Measurements from ENCODE around the gene PACSIN2.
"Not testable (repeated sequence)": the region's sequence is repeated elsewhere in the genome, so short reads cannot be mapped to it uniquely, and the experiment has no call there.

PACSIN2 gene

DNA sequence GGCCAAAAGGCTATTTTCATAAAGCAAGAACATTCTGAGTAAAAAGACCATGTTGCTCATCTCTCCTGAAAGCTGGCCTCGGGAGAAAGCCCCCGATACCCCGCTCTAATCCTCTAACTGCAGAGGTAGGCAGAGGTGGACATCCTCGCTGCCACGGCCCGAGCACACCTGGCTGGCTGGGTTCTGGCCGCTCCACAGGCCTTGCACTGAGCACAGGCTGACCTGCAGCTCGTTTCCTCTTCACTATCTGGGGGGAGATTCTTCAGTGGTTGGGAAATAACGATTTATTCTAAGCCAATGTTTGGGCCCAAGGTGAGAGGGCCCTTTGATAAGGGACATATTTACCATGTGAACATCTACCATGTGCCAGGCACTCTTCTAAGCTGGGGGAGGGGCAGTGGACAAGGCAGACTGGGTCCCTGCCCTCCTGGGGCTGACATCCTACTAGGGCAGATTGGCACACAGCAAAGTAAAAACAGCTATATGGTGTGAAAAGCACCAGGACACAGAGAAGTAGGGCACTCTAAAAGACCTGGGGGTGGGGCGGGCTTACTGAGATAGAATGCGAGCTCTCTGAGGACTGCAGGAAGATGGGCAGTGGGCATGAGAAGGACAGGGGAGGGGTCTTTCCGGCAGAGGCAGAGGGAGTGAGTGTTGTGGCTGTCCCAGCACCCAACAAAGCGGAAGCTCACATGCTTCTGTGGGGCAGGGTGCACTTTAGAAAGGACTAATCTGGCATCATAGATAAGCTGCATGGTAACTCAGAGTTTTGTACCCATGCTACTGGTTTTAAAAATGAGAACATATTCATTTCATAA, 92.4 kb downstream of the PACSIN2 start:
- no peak for DNase-seq

DNA sequence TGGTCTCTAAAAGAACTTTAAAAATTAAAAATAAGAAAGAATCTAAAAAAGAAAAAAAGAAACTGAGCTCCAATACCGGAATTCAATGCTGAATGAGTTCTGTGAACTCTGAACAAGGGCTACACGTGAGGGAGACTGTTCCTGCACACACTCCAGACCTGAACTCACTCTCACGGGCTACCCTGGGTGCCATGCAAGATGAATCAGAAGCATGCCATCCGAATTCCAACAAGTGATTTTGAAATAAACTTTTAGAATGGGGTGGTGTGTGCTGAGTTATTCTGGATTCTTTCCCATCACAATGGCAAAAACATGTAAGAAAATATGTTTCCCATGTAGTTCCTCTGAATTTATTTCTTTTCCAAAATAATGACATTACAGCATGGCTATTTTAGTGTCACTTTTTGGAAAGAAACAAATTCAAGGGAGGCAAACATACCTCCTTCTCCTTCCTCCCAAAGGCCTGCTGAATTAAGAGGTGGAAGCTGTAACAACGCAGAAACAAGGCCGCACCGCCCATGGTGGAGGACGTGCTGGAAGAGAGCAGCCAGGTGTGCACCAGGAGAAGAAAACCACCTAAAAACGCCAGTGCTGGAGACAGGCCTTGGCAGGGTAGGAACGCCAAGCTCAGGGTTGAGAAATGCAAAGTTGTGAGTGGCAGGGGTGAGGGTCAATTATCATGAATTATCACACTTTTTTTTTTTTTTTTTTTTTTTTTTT, 94.7 kb downstream of the PACSIN2 start:
- DNase-seq = no peak

DNA sequence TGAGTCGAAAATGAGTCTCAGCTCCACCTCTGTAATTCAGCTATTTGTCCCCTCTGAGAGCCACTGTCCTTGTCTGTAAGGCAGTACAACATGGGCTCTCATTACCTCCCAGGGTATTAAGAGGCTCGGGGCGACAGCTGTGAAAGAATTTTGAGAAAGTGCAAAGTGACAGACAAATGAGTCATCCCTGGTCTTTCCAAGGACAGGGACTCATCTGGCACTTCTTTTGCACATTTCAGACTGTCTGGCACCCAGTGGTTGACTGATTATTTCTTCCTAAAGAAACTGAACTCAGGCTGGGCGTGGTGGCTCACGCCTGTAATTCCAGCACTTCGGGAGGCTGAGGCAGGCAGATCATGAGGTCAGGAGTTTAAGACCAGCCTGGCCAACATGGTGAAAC, 95.8 kb downstream of the PACSIN2 start:
- DNase-seq = no peak

DNA sequence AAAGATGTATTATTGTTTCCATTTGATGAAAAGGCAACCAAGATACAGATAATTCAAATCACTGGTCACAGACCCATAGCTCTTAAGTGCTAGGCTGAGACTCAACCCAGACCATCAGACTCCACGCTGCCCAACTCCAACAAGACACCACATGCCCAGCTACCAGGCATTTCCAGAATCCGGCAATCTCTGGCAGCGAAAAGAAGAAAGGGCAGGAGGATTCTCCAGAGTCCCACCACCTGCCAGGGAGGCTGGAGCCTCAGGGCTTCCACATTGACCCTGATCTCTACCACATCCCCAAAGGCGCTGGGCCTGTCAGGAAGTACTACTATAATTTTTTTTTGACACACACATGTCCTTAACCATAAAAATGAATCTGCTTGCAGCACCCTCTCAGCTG, 96.4 kb downstream of the PACSIN2 start:
- DNase-seq = no peak

DNA sequence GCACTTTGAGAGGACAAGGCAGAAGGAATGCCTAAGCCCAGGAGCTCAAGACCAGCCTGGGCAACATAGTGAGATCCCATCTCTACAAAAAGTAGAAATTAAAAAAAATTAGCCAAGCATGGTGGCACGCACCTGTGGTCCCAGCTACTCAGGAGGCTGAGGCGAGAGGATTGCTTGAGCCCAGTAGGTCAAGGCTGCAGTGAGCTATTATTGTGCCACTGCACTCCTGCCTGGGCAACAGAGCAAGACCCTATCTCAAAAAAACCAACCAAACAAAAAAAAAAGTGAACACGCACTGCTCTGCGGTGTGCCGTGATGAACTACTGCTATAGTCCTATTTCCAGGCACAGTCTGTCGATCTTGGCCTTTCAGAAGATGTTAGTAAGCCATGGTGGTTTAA, 97.6 kb downstream of the PACSIN2 start:
- DNase-seq = not testable (repeated sequence)

DNA sequence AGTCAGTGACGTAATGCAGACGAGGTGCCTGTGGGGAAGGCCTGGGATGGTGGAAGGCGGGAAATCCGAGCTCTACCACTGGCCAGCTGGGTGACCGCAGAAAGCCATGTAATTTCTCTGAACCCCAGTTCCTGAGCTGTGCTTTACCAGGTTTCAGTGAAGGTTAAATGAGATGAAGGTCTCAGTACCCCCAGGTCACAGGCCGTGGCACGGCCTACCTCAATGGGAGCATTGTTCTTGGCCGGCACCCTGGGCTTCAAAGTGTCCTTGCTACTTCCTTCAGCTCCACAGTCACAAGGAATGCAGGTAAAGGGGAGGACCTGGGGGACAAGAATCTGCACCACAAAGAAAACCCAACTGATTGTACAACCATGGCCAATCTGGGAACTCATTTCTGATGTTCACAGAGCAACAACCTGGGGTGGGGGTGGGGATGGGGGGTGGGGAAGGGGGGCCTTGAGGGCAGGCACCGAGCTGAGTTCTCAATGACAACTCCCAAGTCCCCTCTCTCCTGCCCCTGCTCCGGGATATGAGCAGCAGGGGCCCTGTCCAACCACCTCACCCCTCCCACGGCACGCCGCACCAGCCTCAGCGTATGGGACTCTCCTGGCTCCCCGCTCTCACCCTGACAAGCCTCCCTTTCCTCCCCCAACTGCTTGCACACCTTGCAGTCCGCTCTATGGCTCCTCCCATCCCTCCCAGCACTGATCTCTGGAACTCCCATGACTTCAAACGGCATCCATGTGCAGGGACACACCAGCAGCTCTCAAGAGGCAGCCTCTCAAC, 98.8 kb downstream of the PACSIN2 start:
- DNase-seq = no peak

DNA sequence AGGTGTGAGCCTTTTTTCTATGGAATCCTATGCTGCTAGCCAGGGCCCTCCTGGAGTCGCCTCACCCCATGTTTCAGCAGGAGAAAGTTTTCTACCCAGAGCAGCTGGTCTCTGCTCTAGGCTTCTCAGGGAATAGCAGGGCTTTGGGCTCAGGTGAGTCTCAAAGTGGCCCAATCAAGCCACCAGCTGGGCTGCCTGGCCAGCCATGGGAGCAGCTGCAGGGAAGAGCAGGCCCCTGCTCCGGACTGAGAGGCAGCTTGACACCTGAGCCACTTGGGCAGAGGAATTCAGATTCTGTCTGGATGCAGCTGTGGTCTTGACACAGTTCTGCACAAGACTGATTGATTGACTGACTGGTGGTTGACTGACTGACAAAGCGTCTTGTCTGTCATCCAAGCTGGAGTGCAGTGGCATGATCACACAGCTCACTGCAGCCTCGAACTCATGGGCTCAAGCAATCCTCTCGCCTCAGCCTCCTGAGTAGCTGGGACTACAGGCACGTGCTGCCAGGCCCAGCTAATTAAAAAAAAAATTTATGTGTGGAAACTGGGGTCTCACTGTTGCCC, 100.4 kb downstream of the PACSIN2 start:
- no peak for DNase-seq

DNA sequence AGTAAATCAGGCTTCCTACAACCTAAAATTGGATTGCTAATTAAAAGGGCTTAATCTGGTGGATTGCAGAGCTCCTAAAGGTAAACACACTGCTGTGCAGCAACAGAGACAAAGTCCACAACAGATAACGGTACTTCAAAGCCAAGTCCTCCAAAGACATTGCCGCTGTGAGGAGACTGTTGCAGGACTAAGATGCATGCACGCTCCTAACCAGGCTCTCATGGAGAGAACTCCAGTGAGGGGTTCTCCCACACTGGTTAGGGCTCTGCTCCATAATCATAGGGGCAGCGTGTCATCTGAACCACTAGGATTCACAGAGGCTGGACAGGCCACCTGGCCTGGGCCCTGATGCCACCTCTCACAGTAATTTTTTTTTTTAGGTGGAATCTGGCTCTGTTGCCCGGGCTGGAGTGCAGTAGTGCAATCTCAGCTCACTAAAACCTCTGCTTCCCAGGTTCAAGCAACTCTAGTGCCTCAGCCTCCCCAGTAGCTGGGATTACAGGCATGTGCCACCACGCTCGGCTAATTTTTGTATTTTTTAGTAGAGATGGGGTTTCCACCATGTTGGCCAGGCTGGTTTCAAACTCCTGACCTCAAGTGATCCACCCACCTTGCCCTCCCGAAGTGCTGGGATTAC, 101.0 kb downstream of the PACSIN2 start:
- DNase-seq = no peak

DNA sequence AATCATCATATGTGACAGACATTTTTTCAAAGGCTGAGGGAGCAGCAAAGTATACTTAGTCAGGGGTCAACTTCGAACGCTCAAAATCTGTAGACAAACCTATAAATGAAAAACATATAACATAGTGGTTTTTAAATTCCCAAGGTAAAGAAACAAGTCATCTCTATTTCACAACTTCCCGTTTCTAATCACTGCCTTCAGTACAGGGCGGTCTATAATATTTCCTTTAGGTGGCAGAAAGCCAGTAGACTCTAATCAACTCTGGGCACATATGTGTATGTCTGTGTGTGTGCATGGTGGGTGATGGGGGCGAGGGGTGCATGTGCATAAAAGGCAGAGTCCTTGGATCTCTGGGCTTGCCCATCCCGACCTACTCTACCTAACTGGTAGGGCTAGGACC, 102.9 kb downstream of the PACSIN2 start:
- DNase-seq = no peak

DNA sequence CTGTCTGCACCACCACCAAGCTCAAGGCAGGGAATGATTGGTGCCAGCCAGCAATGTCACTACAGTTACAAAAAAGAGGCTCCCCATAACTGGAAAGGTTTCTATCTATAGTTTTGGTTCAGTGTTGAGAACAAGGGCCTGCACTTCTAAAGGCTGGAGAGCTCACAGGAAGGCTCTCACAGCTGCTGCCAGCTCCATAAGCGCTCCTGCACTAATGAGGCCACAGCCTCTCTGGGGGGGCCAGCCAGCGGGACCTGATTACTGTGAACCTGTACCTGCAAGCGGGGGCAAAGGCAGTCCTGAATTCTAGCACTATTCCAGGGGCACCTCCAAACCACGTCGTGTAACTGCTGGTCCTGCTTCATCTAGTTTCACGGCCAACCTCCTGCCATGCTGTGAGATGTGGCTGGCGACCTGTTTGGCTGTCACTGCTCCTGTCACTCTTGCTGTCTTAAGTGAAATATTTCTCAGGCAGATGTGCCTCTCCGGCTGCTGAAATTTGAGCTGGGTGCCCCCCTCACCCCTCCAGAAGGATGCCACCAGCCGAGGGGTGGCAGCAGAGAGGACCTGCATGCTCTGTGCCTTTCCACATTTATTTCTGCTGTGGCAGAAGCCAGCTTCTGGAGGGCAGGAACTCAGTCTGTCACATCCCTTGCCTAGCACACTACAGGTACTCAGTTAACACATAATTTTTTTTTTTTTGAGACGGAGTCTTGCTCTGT, 104.6 kb downstream of the PACSIN2 start:
- no peak for DNase-seq

DNA sequence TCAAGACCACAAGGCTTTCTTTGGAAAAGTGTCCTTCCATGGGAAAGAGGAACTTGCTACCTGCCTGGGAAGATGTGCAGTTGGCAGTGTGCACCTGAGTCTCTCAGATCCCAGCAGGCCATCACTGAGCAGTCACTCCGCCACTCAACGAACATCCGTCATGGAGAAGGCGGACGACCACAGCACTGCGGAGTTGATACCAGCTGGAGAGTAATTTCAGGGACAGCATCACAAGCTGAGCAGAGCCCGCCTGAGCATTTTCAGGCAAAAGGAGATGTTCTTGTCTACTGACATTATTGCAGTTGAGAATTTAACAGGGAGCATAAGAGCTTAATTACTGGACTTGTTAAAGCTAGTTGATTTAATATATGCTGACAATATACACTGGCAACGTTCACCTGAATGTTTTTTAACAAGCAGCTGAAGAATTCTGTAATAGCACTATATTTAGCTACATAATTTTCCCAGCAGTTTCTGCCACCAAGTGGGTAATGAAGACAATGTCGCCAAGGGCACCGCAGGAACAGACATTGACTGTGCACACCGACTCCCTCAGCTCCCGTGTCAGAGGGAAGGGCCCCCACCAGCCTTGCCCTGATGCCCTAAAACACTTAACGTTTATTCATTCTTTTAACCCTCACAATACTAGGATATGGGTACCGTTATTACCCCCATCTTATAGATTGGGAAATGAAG, 105.4 kb downstream of the PACSIN2 start:
- DNase-seq = no peak

DNA sequence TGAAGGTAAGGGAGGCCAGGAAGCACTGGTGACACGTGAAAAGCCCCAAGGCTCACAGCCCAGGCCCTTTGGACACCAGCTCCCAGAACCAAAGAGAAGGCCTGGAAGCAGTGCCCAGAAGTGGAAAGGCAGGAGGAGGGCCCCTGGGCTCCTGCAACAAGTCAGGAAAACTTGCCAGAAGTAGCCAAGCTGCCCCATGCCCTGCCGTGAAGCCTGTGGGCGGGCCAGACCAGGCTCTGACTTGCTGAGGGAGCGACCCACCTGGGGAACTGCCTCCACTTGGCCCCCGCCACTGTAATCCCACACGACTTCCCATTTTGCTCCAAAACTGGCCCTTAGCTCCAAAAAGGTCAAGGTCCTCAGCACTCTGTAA, 106.6 kb downstream of the PACSIN2 start:
- DNase-seq = no peak

DNA sequence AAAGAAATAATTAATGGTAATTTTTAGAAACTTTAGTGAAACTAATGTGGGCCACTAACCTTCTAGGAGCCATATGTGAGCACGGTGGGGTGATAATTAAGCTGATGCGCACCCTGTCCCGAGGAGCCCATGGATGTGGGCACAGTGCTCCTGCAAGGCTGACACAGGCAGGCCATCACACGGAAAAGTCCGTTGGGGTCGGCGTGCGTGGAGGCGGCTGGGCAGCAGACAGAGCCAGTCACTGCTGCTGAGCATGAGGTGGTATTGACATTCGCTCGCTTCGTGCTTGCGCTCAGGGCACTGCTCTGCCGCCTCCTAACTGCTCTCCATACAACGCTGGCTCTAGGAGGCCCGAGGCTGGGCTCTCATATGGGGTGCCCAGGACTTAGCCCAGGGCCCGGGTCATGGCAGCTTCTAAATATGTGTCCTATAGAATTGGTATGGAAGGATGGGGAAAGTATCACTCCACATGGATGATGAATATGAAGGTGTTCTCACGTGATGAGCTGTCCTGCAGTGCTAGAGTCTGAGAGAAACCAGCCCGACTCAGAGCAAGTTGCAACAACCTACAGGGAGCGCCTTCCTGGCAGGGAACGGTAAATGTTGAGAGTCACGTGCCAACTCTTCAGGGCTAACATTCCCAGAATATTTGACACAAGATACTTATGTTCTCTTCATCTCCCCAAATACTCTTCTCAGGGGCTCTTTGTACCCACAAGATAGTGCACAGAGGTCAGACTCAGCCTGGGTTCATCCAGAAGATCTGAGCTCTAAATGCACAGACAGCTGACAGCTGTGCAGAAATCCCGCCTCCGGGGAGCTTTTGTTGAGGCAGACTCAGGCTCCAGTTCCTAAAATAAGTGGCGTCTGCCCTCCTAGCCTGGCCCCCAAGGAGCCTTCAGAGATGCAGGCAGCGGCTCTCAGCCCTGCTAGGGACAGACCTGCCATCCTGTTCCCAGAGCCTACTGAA, 107.3 kb downstream of the PACSIN2 start:
- DNase-seq = no peak

DNA sequence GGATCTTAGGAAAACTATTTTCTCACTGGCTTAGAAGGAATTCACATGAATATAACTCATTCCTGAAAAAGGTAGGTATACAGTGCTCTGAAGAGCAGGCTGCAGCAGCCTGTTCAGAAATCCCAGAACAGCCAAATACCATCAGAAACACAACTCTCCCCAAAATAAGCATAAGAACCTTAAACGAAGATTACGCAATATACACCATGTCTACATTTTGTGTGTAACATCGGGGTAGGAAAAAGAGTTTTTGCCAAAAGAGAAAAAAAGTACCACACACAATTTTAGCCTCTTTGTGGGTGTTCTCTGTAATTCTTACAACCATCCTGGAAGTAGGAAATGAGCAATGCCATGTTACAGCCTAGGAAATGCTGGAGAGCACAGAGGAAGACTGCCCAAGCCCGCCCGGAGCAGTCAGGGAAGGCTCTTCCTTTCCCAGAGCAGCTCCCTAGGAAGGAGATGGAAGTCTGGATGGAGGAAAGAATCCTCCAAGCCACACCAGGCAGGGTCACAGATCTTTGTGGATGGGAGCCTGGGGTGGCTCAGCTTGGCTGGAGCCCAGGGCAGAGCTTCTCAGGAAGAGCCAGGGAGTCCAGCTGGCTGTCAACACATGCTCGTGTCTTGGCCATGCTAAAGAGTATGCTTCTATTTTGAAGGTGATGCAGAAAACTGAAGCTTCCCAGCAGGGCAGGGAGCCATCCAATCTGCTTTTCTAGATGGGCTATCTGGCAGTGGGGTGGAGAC, 108.2 kb downstream of the PACSIN2 start:
- no peak for DNase-seq

DNA sequence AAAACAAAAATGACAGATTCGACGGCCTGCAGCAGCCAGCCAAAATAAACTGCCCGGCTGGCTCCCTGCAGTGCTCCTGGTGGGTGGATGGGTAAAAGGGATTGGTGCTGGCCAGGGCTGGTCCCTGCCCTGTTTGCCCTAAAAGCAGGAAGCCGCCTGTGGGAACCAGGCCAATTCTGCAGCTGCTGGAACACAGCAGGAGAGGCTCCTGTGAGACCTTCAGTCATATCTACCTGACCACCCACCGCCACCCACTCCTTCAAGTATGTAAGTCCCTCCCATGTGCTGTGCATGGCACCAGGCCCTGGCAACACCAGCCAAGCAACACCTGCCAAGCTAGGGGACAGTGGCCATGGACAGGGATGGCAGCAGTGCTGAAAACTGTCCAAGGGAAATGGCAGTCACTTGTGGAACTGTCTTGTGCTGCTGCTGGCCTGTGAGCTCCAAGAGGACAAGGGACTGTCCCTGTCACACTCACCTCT, 109.2 kb downstream of the PACSIN2 start:
- no peak for DNase-seq

DNA sequence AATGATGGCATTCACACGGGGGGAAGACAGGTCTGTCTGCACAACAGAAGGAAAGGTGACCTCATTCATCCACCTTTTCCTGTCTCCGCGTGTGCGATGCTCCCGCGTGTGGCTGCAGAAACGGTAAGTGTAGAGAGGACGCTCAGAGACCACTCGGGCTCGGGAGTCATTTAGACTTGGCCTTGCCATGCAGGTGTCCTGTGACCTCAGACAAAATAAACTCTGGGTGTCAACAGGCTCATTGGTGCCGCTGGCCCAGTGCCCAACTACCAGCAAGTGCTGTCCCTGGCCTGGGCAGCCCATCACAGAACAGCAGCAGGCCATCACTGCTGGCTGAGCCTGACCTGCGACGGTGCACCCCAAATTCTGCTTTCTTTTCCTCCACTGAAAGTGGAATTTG, 109.7 kb downstream of the PACSIN2 start:
- DNase-seq = no peak

DNA sequence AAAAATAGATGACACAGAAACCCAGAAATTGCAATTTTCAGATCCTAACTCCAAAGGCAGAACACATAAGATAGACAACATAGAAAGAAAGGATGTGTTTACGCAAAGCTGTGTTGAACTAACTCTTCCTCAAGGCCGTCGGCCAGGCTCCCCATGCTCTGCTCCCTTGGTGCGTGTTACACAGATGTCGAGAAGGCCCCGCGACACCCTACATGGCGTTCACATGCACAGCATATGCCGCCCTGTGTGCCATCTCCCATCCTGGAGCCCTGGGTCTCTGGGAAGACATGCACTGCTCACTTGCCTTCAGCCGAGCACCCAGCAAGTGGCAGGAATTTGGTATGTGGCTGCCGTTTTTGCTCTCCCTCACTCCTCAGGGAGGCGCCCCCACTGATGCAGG, 110.9 kb downstream of the PACSIN2 start:
- no peak for DNase-seq

DNA sequence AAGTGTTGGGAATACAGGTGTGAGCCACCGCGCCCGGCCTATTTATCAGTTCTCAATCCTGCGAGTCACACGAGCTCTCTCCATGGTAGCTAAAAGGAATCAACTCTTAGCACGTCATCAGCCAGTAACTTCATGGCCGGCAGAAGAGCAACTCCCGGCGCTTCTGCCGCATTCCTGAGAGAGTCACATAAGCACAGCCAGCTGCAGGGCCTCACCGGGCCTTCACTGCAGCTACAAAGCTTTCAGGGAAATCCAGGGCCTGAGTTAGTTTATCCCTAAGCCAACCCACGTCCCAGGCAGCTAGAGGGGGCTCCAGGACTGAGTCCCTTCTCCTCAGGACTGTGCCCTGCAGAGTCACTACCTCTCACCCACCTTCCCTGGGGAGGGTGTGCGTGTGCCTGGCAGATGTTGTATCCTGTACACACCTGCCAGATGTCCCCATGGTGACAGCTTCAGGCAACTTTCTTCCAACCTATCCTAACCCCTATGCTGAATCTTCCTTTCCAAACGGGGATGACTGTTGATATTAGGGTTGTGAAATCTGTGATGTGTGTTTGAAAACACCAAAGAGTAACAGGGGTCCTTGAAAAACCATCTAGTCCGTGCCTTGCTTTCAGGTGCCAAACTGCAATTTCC, 112.0 kb downstream of the PACSIN2 start:
- no peak for DNase-seq
